ENCODE measurements around the gene OSBPL1A.

DNA sequence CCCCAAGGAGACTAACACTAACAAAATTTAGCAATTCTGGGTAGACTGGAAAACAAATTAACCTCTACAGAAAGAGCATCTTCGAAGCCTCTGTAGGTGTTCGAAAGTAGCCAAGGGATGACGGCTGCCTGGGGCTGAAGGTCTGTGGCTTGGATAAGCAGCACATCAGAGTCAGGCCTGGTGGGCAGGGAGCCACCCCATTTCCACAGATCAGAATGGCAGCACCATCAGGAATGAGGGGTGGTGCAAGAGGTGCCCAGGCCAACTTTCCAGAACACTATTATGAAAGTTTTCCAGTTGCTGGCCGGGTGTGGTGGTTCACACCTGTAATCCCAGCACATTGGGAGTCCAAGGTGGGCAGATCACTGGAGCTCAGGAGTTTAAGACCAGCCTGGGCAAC lies 200.9 kb downstream of the OSBPL1A start:
- TF ChIP-seq, protein P1, sequence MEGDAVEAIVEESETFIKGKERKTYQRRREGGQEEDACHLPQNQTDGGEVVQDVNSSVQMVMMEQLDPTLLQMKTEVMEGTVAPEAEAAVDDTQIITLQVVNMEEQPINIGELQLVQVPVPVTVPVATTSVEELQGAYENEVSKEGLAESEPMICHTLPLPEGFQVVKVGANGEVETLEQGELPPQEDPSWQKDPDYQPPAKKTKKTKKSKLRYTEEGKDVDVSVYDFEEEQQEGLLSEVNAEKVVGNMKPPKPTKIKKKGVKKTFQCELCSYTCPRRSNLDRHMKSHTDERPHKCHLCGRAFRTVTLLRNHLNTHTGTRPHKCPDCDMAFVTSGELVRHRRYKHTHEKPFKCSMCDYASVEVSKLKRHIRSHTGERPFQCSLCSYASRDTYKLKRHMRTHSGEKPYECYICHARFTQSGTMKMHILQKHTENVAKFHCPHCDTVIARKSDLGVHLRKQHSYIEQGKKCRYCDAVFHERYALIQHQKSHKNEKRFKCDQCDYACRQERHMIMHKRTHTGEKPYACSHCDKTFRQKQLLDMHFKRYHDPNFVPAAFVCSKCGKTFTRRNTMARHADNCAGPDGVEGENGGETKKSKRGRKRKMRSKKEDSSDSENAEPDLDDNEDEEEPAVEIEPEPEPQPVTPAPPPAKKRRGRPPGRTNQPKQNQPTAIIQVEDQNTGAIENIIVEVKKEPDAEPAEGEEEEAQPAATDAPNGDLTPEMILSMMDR (conservative IDR thresholded peaks at IDR 0.05 in 1 of 2, IDR thresholded peaks at IDR 0.05 in 1 of 2; ENCODE audit: extremely low read depth in 1 of 2, insufficient read depth in 1 of 2, low read depth in 1 of 2, low read length in 2 of 2) = no peak
- TF ChIP-seq EZH2 (IDR thresholded peaks at IDR 0.05; ENCODE audit: borderline replicate concordance, low read length) = no peak

Measured in mammary epithelial cell (primary cell).